Fibroblast of the aortic adventitia (primary cell): Measurements from ENCODE around the gene ERGIC1. TPM values are rescaled to one million over a fixed set of nuclear protein-coding genes. Genes with fewer than 3 reads are reported as not detected.
"Not testable (repeated sequence)": the region's sequence is repeated elsewhere in the genome, so short reads cannot be mapped to it uniquely, and the experiment has no call there.

Source experiments
- DNase-seq: peaks from one replicate; pipeline ENCODE4 v3.0.0-alpha.2; 2010; ENCODE audit warnings: low read depth
- H3K4me3 ChIP-seq: 2 replicates; pipeline ENCODE4 v1.5.1; 2011; ENCODE audit warnings: low read depth, mild to moderate bottlenecking, control low read depth, low read length, moderate library complexity
- CTCF ChIP-seq: IDR thresholded peaks from 2 replicates; pipeline ENCODE4 v1.5.1; 2011; ENCODE audit warnings: mild to moderate bottlenecking, low read length, control low read depth, inconsistent platforms; ENCODE audit not compliant: insufficient read depth
- total RNA-seq: library from RNA; depleted of rRNA; stranded (reverse); fragments of >200 nt; gene quantifications from 2 replicates; pipeline ENCODE4 v1.2.3, GENCODE V29; 2012; ENCODE audit warnings: low replicate concordance

ERGIC1 gene
- total RNA-seq, 1 donor: 193 TPM

GRCh38 chr5:172809774-172810173, 24.3 kb upstream of the ERGIC1 start:
- no peak overlapping the region for H3K4me3 ChIP-seq
- no peak for TF ChIP-seq CTCF
- DNase-seq: no peak

GRCh38 chr5:172810996-172811395, 23.1 kb upstream of the ERGIC1 start:
- not testable (repeated sequence) for H3K4me3 ChIP-seq, DNase-seq

GRCh38 chr5:172815631-172816030, 18.4 kb upstream of the ERGIC1 start:
- no peak overlapping the region for H3K4me3 ChIP-seq
- DNase-seq: no peak
- TF ChIP-seq CTCF: no peak

GRCh38 chr5:172816925-172817562, 17.0 kb upstream of the ERGIC1 start:
- H3K4me3 ChIP-seq: no peak overlapping the region
- TF ChIP-seq CTCF: no peak
- no peak for DNase-seq

- DNase-seq: no peak
- no peak for TF ChIP-seq CTCF
- no peak overlapping the region for H3K4me3 ChIP-seq
Measured at GRCh38 chr5:172817664-172818063, 16.4 kb upstream of the ERGIC1 start.

- H3K4me3 ChIP-seq: no peak overlapping the region
- no peak for TF ChIP-seq CTCF
- DNase-seq: no peak
Measured at GRCh38 chr5:172818081-172818480, 16.0 kb upstream of the ERGIC1 start.

GRCh38 chr5:172819569-172819968, 14.5 kb upstream of the ERGIC1 start:
- TF ChIP-seq CTCF: no peak
- no peak for DNase-seq
- H3K4me3 ChIP-seq: no peak overlapping the region
